SK-N-SH treated with all-trans-retinoic acid at 6 μM for 48 hours (cell line): Measurements from ENCODE around the gene ARHGAP26.

Experiments
- CSDC2 ChIP-seq: fragments of 250-450 bp; sonication (Bioruptor Pico); IDR thresholded peaks from 2 replicates; pipeline ENCODE4 v1.5.0; 2020; ENCODE audit warnings: mild to moderate bottlenecking, moderate library complexity
- GLIS3 ChIP-seq: fragments of 250-450 bp; sonication (Bioruptor Pico); IDR thresholded peaks from 2 replicates; pipeline ENCODE4 v1.5.0; 2020; ENCODE audit warnings: mild to moderate bottlenecking, moderate library complexity
- ISL1 ChIP-seq: fragments of 250-450 bp; sonication (Bioruptor Pico); IDR thresholded peaks from 2 replicates; pipeline ENCODE4 v2.1.2; 2022; ENCODE audit warnings: mild to moderate bottlenecking, moderate library complexity
- PPARA ChIP-seq: fragments of 250-450 bp; sonication (Bioruptor Pico); IDR thresholded peaks from 2 replicates; pipeline ENCODE4 v1.5.0; 2020; ENCODE audit warnings: mild to moderate bottlenecking, borderline replicate concordance
- TOX ChIP-seq: fragments of 250-450 bp; sonication (Bioruptor Pico); IDR thresholded peaks from 2 replicates; pipeline ENCODE4 v1.8.0; 2021; ENCODE audit warnings: mild to moderate bottlenecking, moderate library complexity, borderline replicate concordance
- ZFP3 ChIP-seq: fragments of 250-450 bp; sonication (Bioruptor Pico); IDR thresholded peaks from 2 replicates; pipeline ENCODE4 v1.5.0; 2020; ENCODE audit warnings: mild to moderate bottlenecking, moderate library complexity
- TF ChIP-seq, protein P1 (sequence below): fragments of 250-450 bp; sonication (Bioruptor Pico); IDR thresholded peaks from 2 replicates; pipeline ENCODE4 v1.8.0; 2020; ENCODE audit warnings: mild to moderate bottlenecking, moderate library complexity, borderline replicate concordance
- TF ChIP-seq, protein P2 (sequence below): fragments of 250-450 bp; sonication (Bioruptor Pico); IDR thresholded peaks from 2 replicates; pipeline ENCODE4 v1.5.0; 2020; ENCODE audit warnings: mild to moderate bottlenecking, moderate library complexity

GRCh38 chr5:143056792-143057579, 286.8 kb downstream of the ARHGAP26 start:
- TF ChIP-seq GLIS3 (CRISPR knock-in tag) (no peak), ISL1 (CRISPR knock-in tag) (no peak), PPARA (no peak), TOX (CRISPR knock-in tag) (no peak), ZFP3 (CRISPR knock-in tag) (no peak), CSDC2 (CRISPR knock-in tag) (no peak)
- TF ChIP-seq, protein P1, sequence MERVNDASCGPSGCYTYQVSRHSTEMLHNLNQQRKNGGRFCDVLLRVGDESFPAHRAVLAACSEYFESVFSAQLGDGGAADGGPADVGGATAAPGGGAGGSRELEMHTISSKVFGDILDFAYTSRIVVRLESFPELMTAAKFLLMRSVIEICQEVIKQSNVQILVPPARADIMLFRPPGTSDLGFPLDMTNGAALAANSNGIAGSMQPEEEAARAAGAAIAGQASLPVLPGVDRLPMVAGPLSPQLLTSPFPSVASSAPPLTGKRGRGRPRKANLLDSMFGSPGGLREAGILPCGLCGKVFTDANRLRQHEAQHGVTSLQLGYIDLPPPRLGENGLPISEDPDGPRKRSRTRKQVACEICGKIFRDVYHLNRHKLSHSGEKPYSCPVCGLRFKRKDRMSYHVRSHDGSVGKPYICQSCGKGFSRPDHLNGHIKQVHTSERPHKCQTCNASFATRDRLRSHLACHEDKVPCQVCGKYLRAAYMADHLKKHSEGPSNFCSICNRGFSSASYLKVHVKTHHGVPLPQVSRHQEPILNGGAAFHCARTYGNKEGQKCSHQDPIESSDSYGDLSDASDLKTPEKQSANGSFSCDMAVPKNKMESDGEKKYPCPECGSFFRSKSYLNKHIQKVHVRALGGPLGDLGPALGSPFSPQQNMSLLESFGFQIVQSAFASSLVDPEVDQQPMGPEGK (CRISPR knock-in tag) = no peak
- TF ChIP-seq, protein P2, sequence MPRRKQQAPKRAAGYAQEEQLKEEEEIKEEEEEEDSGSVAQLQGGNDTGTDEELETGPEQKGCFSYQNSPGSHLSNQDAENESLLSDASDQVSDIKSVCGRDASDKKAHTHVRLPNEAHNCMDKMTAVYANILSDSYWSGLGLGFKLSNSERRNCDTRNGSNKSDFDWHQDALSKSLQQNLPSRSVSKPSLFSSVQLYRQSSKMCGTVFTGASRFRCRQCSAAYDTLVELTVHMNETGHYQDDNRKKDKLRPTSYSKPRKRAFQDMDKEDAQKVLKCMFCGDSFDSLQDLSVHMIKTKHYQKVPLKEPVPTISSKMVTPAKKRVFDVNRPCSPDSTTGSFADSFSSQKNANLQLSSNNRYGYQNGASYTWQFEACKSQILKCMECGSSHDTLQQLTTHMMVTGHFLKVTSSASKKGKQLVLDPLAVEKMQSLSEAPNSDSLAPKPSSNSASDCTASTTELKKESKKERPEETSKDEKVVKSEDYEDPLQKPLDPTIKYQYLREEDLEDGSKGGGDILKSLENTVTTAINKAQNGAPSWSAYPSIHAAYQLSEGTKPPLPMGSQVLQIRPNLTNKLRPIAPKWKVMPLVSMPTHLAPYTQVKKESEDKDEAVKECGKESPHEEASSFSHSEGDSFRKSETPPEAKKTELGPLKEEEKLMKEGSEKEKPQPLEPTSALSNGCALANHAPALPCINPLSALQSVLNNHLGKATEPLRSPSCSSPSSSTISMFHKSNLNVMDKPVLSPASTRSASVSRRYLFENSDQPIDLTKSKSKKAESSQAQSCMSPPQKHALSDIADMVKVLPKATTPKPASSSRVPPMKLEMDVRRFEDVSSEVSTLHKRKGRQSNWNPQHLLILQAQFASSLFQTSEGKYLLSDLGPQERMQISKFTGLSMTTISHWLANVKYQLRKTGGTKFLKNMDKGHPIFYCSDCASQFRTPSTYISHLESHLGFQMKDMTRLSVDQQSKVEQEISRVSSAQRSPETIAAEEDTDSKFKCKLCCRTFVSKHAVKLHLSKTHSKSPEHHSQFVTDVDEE (CRISPR knock-in tag) = no peak
